ENCODE results near the gene IFNAR2.
"Not testable (repeated sequence)": the region's sequence is repeated elsewhere in the genome, so short reads cannot be mapped to it uniquely, and the experiment has no call there.

Gene IFNAR2

GRCh38 chr21:33214056-33214455, 15.7 kb upstream of the IFNAR2 start:
- no peak for DNase-seq (ENCODE audit: low spot score)

- DNase-seq (ENCODE audit: low spot score) = no peak
Measured at GRCh38 chr21:33217138-33217520, 12.6 kb upstream of the IFNAR2 start.

GRCh38 chr21:33219300-33219699, 10.4 kb upstream of the IFNAR2 start:
- DNase-seq (ENCODE audit: low spot score) = no peak

- DNase-seq (ENCODE audit: low spot score) = no peak
Measured at GRCh38 chr21:33219954-33220353, 9.8 kb upstream of the IFNAR2 start.

GRCh38 chr21:33225376-33225775, 4.4 kb upstream of the IFNAR2 start:
- DNase-seq (ENCODE audit: low spot score) = not testable (repeated sequence)

- DNase-seq (ENCODE audit: low spot score) = no peak
Measured at GRCh38 chr21:33228455-33228854, 1.3 kb upstream of the IFNAR2 start.

GRCh38 chr21:33229099-33229783, 497 bp upstream of the IFNAR2 start:
- DNase-seq (ENCODE audit: low spot score) = no peak

GRCh38 chr21:33230545-33231324, 997 bp downstream of the IFNAR2 start:
- peak; percentile 58 for DNase-seq (ENCODE audit: low spot score)

GRCh38 chr21:33231526-33231925, 1.8 kb downstream of the IFNAR2 start:
- DNase-seq (ENCODE audit: low spot score) = no peak

- no peak for DNase-seq (ENCODE audit: low spot score)
Measured at GRCh38 chr21:33232291-33233034, 2.7 kb downstream of the IFNAR2 start.

GRCh38 chr21:33234635-33235520, 5.1 kb downstream of the IFNAR2 start:
- no peak for DNase-seq (ENCODE audit: low spot score)

- DNase-seq (ENCODE audit: low spot score) = no peak
Measured at GRCh38 chr21:33236013-33236686, 6.4 kb downstream of the IFNAR2 start.

GRCh38 chr21:33236766-33237165, 7.0 kb downstream of the IFNAR2 start:
- DNase-seq (ENCODE audit: low spot score) = no peak

GRCh38 chr21:33237486-33237885, 7.7 kb downstream of the IFNAR2 start:
- DNase-seq (ENCODE audit: low spot score) = no peak

GRCh38 chr21:33238146-33238545, 8.4 kb downstream of the IFNAR2 start:
- DNase-seq (ENCODE audit: low spot score) = no peak

- DNase-seq (ENCODE audit: low spot score) = no peak
Measured at GRCh38 chr21:33238565-33239255, 9.0 kb downstream of the IFNAR2 start.

- not testable (repeated sequence) for DNase-seq (ENCODE audit: low spot score)
Measured at GRCh38 chr21:33239559-33240127, 9.9 kb downstream of the IFNAR2 start.

- DNase-seq (ENCODE audit: low spot score) = no peak
Measured at GRCh38 chr21:33240404-33240803, 10.7 kb downstream of the IFNAR2 start.

GRCh38 chr21:33241846-33242245, 12.1 kb downstream of the IFNAR2 start:
- no peak for DNase-seq (ENCODE audit: low spot score)

- not testable (repeated sequence) for DNase-seq (ENCODE audit: low spot score)
Measured at GRCh38 chr21:33242846-33243245, 13.1 kb downstream of the IFNAR2 start.
